NCI-H1417 (cell line): ENCODE data around the gene RTP5.

ENCODE experiments used
- DNase-seq, 3 experiments: peaks; one replicate each; lab custom pipeline; 2025; lab: John Stamatoyannopoulos, UW

The RTP5 gene

DNA sequence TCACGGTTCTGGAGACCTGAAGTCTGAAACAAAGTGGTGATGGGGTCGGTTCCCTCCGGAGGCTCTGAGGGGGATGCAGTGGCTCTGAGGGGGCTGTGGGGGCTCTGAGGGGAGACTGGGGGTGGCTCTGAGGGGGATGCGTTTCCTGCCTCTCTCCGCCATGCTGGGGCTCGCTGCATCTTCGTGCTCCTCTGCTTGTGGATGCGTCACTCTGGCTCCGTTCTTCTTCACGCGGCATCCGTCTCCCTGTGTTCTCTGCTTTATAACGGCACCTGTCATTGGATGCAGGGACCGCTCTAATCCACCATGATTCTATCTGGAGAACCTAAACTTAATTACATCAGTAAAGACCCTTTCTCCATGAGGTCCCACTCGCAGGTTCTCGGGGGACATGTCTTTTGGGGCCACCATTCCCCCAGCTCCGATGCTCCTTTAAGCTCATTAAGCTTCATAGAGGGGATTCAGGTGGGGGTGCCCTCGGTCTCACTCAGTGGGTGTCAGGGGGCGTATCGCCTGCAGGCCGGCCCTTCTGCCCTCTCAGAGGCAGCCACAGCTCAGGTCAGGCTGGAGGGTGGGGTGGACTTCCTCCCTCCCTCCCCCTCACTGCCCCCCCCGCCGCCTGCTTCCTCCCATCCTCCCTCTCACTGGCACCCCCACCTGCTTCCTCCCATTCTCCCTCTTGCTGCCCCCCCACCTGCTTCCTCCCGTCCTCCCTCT is 18.4 kb downstream of the RTP5 start:
- DNase-seq, result no peak

DNA sequence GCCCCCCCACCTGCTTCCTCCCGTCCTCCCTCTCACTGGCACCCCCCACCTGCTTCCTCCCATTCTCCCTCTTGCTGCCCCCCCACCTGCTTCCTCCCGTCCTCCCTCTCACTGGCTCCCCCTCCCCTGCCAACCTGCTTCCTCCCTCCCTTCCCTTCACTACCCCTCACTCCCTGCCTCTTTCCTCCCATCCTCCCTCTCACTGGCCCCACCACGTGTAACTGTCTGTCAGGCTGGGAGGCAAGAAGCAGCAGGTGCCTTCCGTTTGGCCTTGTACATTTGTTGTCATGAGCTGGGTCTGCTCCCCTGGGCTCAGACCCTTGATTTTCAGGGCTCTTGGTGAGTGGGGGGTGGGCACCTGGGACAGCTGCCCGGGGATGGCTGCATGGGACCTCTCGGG is 19.1 kb downstream of the RTP5 start:
- DNase-seq, result no peak

DNA sequence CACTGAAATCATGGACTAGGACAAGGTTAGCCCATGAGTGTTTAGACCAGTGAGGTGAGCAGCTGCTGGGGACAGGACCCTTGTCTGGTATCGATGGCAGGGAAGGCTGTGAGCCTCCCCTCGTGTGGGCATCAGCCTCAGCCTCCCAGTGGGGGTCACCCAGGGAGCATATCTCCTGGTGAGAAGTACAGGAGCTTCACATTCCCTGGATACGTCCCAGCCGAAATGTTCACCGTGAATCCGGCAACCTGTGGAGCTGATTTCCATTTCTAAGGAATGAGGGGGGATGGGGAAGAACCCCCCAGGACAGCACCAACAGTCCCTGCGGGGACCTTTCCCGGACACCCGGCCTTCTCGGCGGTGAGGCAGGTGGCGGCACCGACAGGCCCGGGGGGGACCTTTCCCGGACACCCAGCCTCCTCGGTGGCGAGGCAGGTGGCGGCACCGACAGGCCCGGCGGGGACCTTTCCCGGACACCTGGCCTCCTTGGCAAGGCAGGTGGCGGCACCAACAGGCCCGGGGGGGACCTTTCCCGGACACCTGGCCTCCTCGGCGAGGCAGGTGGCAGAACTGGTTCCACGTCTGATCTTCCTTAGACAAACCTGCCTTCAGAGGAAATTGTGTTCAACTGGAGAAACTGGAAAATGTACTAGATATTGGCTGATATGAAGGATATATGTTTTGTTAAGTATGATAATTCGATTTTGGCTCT is 21.2 kb downstream of the RTP5 start:
- DNase-seq, result no peak

DNA sequence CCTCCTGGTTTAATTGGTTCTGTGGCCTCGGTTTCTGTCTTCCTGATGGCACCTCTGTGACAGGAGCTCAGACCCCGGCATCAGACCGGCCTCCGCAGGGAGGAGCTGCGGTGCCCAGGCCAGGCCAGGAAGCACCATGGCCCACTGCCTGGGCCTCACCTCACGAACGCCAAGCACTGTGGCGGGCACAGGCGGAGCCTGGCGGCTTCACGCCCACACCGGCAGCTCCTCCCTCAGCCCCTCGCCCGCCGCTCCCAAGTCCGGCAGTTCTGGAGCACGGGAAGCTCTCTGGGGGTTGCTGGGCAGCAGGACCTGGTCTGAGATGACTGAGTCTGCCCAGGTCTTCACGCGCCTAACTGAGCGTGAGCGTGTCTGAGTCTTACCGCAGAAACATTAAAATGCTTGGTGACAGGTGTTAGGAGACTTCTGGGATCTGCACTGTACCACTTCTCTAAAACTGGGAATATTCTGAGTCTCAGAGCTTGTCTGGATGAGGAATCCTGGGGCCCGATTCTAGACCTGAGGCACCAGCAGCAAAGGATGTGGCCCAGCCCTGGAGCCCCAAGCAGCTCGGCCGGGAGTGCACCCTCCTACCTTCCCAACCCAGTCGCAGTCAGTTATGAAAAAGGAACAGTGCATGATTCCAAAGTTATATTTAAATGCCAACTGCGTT is 21.9 kb downstream of the RTP5 start:
- DNase-seq, result no peak

DNA sequence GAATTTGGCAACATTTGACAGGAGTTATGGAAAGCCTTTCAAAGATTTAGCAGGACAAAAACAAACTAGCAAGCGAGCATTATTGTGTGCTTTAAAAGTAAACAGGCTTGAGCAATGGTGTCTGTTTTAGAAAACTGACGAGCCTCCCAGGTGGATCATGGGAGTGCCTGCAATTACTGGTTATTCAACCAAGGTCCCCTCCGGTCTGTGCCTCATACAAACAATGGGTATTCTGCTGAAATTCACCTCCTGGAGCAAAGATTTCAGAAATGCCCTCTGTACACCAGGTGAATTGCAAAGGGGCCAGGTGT is 22.4 kb downstream of the RTP5 start:
- DNase-seq, result peak in 1 of 3 experiments; percentile 49

DNA sequence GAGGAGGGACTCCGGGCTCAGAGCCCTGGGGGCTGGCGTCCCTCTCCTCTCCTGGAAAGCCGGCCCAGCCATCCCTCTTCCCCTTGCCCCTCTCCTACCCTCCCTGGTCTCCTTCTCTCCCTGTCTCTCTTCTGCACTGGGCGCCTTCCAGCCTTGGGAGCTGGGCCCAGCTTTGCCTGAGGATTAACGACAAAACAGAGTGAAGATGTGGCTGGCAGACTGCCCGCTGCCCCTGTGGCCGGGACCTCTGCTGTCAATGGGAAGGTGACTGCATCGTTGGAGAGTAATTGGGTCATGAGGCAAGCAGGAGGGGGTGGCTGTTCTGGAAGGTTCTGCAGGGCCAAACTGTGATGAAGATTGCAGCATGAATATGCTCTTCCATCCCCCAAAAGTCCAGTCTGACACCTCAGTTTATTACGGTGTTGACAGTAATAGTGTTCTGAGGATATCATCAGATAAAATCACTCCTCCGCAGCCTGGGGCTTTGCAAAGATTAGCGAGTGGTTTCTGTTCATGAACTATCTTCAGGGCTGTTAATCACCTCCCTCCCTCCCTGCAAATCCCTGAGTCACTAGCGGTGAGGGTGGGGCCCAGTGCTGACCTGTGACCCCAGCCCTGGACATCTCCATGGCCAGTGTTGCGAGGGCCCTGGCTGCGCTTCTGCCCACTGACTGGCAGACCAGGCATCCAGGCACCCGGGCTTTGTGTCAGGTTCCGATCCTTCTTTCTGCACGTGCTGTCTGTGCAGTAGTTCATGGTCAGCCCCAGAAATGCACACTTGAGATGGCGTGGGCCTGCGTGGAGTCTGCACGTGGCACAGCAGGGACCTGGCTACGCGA is 23.0 kb downstream of the RTP5 start:
- peak in 1 of 3 experiments; percentile 16 for DNase-seq

DNA sequence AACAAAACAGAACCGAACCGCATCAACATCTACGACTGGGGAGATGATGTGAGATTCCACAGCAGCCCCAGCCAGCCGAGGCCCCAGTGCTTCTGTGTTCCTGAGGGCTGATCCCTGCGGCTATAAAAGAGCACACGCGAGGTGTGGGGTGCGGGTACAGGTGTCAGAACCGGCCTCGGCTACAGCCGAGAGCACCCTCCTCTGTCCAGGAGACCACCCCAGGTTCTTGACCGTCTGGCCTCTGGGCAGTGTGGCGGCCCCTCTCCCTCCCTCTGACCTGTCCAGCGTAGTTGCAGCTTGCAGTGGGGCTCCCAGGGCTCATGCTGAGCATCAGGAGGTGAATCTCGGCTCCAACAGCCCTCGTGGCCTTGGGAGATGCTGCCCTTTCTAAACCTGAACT is 23.7 kb downstream of the RTP5 start:
- DNase-seq, result no peak

DNA sequence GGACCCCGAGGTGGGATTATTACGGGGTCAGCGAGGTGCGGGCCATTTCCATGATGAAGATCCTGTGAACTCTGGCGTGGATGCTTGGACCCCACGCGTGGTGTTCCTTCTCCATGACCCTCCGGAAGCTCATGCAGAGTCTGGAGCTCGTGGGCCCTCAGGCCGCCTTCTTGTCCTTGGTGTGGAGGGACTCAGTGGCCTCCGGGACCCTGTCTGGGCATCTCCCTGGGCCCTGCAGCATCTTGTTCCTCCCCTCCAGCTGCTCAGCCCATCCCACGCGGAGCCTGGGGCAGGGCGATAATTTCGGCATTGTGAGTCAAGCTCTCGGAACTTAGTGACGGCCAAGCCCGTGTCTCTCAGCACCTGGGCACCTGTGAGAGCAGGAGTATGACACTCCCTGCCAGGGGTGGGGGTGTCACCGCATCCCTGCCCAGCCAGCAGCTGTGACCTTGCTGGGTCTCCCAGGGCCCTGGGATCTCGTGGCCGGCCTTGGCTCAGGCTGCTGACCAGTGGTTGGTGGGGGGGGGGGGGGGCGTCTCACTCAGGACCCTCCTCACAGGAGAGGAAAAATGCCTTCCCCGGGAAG is 24.6 kb downstream of the RTP5 start:
- DNase-seq, result no peak

DNA sequence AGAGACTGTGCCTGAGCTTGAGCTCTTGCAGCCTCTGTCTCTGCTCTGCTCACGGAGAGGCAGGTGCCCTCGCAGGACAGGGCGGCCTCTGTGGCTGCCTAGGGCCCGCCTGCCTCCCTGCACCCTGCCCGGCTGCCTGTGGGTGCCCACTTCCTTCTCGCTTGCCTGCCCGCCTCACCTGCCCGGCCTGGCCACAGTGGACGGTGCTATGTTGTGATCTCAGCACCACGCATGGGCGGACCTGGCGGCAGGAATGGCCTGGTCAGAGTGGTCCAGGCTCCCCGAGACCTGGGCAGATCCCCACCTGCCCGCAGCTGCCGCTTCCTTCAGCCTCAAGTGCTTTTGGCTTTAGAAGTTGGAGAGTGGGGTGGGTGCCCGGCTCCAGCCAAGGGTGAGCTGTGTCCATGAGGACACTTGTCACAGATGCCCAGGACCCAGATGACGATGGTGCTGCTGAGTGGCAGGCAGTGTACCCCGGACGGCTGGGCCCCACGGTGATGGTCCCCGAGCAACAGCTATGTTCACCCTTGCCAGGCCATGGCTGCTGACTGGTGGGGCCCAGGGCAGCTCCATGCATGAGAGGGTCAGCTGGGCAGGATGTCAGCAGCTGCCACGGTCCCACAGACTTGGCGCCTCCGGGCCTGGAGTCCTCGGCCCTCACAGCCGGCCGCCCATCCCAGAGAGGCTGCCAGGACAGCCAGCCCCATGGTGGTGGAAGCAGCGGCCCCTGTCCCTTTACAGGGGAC is 25.3 kb downstream of the RTP5 start:
- no peak for DNase-seq

DNA sequence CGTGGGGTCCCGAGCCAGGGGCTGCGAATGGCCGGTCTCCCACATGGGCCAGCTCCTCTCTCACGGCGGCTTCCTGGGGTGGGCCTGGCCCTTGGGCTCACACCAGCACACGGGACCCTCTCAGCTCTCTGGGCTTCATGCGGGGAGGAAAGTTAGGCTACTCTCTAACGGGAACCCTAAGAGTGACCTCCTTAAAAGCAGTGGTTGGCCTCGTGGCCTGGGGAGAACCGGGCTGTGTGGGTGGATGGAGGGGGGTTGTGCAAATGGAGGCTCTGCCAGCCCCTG is 25.8 kb downstream of the RTP5 start:
- DNase-seq, result no peak

DNA sequence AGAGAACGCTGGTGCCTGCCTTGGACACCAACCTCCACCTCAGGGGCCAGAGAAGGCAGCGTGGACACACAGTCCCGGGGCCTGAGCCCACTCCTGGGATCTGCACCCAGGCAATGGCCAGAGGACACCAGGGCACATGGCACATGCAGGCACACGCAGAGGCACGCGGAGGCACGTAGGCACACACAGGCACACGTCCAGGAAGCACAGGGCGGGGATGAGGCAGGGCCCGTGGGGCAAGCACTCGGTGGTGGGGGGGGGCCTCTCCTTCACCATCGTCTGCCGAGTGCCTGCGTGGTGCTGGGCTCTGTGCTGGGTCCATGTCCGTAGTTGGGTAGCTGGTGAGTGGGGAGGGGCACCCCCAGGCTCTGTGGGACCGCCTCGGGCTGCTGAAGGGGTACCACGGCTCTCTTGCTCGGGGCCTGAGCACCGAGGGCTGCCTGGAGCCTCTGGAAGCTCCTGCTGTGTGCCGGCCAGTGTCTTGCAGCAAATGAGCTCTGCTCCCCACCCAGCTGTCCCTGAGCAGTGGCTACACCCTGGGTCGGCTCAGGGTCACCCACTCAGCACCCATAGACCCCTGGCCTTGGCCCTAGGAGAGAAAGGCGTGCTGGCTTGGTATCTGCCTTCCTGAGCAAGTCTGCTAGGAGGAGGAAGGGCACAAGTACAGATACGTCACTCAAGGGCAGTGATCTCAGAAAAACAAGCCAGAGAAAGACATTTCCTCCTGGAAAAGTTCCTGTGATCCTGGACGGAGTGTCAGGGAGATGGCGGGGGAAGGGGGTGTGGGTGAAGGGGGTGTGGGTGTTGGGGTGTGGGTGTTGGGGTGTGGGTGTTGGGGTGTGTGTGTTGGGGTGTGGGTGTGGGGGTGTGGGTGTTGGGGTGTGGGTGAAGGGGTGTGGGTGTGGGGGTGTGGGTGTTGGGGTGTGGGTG is 26.4 kb downstream of the RTP5 start:
- no peak for DNase-seq

DNA sequence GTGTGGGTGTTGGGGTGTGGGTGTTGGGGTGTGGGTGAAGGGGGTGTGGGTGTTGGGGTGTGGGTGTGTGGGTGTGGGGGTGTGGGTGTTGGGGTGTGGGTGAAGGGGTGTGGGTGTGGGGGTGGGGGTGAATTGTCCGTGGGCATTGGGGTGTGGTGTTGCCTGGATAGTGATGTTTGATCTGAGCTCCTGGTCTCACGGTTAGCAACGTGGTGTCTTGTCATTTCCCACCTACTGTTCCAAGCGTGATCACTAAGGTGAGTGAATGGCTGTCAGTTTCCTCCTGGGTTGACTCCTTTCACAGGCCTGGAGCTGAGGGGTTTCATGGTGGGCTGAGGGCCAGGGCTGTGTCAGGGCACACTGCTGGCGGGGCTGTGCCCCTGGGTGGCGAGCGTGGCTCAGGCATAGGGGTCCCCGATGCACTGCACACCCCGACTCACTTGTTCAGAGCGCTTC is 27.2 kb downstream of the RTP5 start:
- no peak for DNase-seq

DNA sequence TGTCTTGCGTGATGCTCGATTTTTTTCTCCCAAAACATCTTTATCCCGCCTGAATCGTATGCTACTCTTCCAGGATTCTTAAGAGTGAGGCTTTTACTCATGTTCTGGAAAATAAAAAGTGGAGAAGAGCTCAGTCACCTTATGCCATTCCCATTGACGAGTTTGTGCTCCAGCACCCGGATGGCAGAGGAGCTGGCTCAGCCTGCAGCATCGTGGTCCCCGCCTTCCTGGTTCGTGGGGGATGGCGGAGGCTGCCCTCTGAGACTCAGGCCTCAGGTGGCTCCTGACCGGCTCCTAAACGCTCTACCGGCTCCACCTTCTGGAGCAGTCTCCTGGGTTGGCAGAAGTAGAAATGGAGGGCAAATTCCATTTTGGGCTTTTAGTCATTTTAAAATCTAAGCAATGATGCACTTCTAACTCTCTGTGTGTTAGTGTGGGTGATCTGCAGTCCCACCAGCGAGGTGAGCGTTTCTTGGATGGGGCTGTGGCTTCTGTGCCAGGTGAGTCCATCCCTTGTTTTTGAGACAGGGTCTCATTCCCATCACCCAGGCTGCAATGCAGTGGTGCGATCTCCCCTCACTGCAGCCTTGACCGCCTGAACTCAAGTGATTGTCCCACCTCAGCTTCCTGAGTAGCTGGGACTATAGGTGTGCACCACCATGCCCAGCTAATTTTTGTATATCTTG is 27.8 kb downstream of the RTP5 start:
- DNase-seq, result no peak

DNA sequence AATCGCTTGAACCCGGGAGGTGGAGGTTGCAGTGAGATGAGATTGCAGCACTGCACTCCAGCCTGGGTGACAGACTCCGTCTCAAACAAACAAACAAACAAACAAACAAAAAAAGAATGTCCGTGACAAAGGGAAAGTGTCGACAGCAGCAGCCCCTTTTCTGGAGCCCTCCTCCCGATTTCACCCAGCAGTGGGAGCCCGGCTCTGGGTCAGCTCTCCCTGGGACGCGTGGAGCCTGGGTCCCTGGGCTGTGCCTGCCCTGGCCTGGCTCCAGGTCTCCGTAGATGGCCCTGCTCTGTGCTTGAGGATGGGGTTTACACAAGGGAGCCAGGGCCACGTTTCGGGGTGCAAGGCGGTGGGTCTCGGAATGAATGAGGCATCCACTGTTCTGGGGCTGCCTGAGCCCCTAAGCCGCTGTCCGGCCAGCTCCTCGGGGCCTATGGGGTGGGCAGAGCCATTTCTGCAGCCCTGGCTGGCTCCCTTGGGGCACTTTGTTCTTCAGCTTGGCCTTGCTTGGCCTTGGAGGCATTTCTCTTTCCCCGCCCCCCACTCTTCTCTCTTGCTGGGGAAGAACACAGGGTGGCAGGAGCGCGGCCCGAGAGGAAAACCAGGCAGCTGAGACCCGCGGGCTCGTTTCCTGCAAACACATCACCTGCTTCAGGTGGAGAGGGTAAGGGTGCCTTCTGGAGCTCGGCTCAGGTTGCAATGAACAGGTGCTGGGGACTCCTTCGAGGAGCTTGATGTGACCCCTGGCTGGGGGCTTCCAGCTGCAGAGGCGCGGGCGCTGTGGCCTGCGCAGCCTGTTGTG is 29.1 kb downstream of the RTP5 start:
- DNase-seq, result peak in 2 of 3 experiments; percentile 42 to 52

DNA sequence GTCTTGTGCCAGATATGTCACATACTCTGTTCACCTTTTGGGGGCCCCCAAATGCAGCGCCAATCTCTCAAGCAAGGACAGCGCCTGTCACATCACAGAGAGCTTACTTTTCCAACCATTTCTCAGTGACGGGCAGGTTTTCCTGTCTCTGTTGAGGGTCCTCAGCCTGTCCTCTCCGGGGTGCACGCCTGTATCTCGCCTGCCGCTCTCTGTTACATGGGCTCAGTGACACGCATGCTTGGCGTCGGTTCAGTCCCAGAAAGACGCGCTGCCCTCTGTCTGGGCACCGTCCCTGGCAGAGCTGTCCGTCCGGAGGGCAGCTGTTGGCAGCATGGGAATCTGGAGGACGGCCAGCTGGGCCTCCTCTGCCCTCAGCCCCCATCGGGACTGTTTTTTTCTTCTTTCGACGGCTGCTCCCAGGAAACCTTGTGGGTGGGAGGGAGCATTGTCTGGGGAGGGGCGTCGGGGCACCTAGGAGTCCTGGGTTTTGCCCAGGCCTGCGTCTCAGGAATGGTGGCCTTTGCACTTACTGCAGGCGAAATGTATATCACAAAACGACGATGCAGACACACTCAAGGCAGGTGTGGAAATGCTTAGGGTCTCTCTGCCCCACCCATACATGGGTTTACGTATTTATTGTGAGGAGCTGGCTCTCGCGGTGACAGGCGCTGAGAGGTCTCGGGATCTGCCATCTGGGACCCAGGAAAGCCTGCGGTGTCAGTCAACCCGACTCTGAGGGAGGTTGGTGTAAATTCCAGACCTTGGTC is 30.9 kb downstream of the RTP5 start:
- DNase-seq, result no peak

DNA sequence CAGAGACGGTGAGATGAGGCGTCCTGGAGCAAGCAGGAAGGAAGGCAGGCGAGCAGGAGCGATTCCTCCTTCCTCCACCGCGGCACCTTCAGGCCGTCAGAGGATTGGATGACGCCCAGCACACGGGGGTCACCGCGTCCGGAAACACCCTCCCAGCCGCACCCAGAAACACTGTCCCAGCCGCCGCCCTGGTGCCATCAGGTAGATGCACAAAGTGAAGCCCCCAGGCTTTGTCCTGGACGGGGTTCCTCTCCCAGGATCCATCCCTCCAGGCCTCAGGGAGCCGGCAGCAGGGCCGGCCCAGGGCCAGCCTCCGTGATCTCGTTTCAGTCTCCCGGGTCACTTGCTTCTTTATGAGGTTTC is 31.5 kb downstream of the RTP5 start:
- no peak for DNase-seq

DNA sequence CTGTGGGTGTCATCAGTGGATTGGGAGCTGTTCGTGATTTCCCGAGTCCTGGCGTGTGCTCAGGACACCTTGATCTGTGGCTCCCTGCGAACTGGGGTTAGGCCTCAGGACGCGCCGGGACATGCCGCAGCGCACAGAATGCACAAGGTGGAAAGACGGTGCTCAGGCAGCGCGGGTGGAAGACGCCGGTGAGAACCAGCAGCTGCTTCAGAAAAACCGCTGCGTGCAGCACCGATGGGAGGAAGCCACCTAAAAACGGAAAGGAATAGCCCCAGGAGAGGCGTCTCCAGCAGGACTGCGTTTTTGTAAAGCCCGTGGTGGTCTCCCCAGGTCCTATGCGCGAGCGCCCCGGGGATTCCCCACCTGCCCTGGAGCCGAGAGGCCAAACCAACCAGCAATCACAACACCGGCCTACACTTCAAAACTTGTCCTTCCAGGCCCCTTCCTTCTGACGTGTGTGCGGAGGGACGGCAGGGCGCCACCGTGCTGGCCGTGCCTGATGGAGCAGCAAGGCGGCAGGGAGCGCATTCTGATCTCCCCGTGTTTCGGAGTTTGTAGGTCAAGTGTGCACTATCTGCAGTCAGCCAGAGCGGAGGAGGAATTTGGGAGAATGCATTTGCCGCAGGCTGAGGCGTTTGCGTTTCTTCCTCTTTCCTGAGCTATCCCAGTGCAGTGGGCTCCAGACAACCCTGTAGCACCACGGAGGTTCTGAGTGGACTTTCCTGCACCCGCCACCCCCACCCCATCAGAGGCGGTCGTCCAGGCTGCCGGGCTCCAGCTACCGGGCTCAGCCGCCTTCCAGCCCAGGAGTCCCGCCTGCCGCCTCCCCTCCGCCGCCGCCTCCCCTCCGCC is 32.2 kb downstream of the RTP5 start:
- DNase-seq, result no peak
